Activated T-helper 2 cell treated with anti-CD3 and anti-CD28 coated beads, Interferon-gamma antibody, Interleukin-2, Interleukin-4, amounts not matched to agents 10 μg/mL and 5 μg/mL and 100 μg/mL, durations not matched to agents 14 hours and 24 hours and 36 hours (primary cell): ENCODE data around the gene NLRP6. TPM values are rescaled to one million over a fixed set of nuclear protein-coding genes. Genes with fewer than 3 reads are reported as not detected.
"Not testable (repeated sequence)": the region's sequence is repeated elsewhere in the genome, so short reads cannot be mapped to it uniquely, and the experiment has no call there.

Source experiments
- DNase-seq: peaks from one replicate; pipeline ENCODE4 v3.0.0; 2021; ENCODE audit warnings: low spot score
- H3K27ac Mint-ChIP-seq: one replicate; pipeline ENCODE4 v1.8.0; 2021; ENCODE audit warnings: mixed read lengths
- H3K27me3 Mint-ChIP-seq: one replicate; pipeline ENCODE4 v1.8.0; 2021; ENCODE audit warnings: low read depth, mixed read lengths
- H3K36me3 Mint-ChIP-seq: one replicate; pipeline ENCODE4 v1.8.0; 2021; ENCODE audit warnings: low read depth, mixed read lengths
- H3K4me1 Mint-ChIP-seq: one replicate; pipeline ENCODE4 v1.8.0; 2021; ENCODE audit warnings: low read depth, mixed read lengths
- H3K4me3 Mint-ChIP-seq: one replicate; pipeline ENCODE4 v1.8.0; 2021; ENCODE audit warnings: low read depth, mild to moderate bottlenecking, moderate library complexity, mixed read lengths
- H3K9me3 Mint-ChIP-seq: one replicate; pipeline ENCODE4 v1.8.0; 2021; ENCODE audit warnings: mixed read lengths
- intact Hi-C: fragments of 100-400 bp; cut with micrococcal nuclease; formaldehyde crosslinking; loops from one replicate; pipeline ENCODE4 v1.15.1; 2023
- total RNA-seq: library from RNA; stranded (reverse); gene quantifications from 2 replicates; pipeline ENCODE4 v1.2.3, GENCODE V29; 2022

NLRP6 gene
- total RNA-seq, 1 donor from 2014 or later, result 1.1 TPM

GRCh38 chr11:279966-280705 is 1.9 kb downstream of the NLRP6 start:
- DNase-seq, result peak; percentile 50
- intact Hi-C loops, result no loop called here
- Mint-ChIP-seq H3K27me3 (peaks cover 51% of the 10 kb centered on the region), H3K9me3 (peaks cover 11% of the 10 kb centered on the region), H3K4me3 (peak overlapping the region; percentile 70), H3K27ac (no peak overlapping the region), H3K4me1 (peaks cover 37% of the 10 kb centered on the region), H3K36me3 (peaks cover 24% of the 10 kb centered on the region)

GRCh38 chr11:280706-281485 is 2.7 kb downstream of the NLRP6 start:
- peaks cover 52% of the 10 kb centered on the region for H3K27me3 Mint-ChIP-seq
- H3K4me1 Mint-ChIP-seq, result peaks cover 40% of the 10 kb centered on the region
- intact Hi-C loops, result no loop called here
- H3K27ac Mint-ChIP-seq, result no peak overlapping the region
- no peak for DNase-seq
- H3K4me3 Mint-ChIP-seq, result peak overlapping the region; percentile 72
- peaks cover 11% of the 10 kb centered on the region for H3K9me3 Mint-ChIP-seq
- H3K36me3 Mint-ChIP-seq, result peaks cover 23% of the 10 kb centered on the region

- DNase-seq, result no peak
- H3K27me3 Mint-ChIP-seq, result peaks cover 45% of the 10 kb centered on the region
- peaks cover 16% of the 10 kb centered on the region for H3K36me3 Mint-ChIP-seq
- peaks cover 4% of the 10 kb centered on the region for H3K9me3 Mint-ChIP-seq
- H3K4me3 Mint-ChIP-seq, result peak overlapping the region; percentile 72
- intact Hi-C loops, result no loop called here
- no peak overlapping the region for H3K27ac Mint-ChIP-seq
- H3K4me1 Mint-ChIP-seq, result peaks cover 38% of the 10 kb centered on the region
Observed at GRCh38 chr11:281486-282161, 3.4 kb downstream of the NLRP6 start.

- peaks cover 44% of the 10 kb centered on the region for H3K27me3 Mint-ChIP-seq
- no peak for DNase-seq
- H3K4me1 Mint-ChIP-seq, result peaks cover 38% of the 10 kb centered on the region
- peaks cover 13% of the 10 kb centered on the region for H3K36me3 Mint-ChIP-seq
- H3K9me3 Mint-ChIP-seq, result no peaks in the 10 kb centered on the region
- H3K27ac Mint-ChIP-seq, result no peak overlapping the region
- peak overlapping the region; percentile 65 for H3K4me3 Mint-ChIP-seq
- intact Hi-C loops, result no loop called here
Observed at GRCh38 chr11:282171-282570, 4.0 kb downstream of the NLRP6 start.

- peaks cover 8% of the 10 kb centered on the region for H3K36me3 Mint-ChIP-seq
- H3K27ac Mint-ChIP-seq, result no peak overlapping the region
- no peaks in the 10 kb centered on the region for H3K9me3 Mint-ChIP-seq
- peaks cover 39% of the 10 kb centered on the region for H3K4me1 Mint-ChIP-seq
- peak overlapping the region; percentile 65 for H3K4me3 Mint-ChIP-seq
- DNase-seq, result no peak
- H3K27me3 Mint-ChIP-seq, result peaks cover 45% of the 10 kb centered on the region
- intact Hi-C loops, result no loop called here
Observed at GRCh38 chr11:282630-283360, 4.6 kb downstream of the NLRP6 start.

GRCh38 chr11:283405-284104 is 5.3 kb downstream of the NLRP6 start:
- intact Hi-C loops, result no loop called here
- no peak overlapping the region for H3K27ac Mint-ChIP-seq
- H3K4me3 Mint-ChIP-seq, result no peak overlapping the region
- DNase-seq, result no peak
- peaks cover 49% of the 10 kb centered on the region for H3K27me3 Mint-ChIP-seq
- peaks cover 37% of the 10 kb centered on the region for H3K4me1 Mint-ChIP-seq
- no peaks in the 10 kb centered on the region for H3K9me3 Mint-ChIP-seq
- H3K36me3 Mint-ChIP-seq, result peaks cover 8% of the 10 kb centered on the region

- H3K27ac Mint-ChIP-seq, result no peak overlapping the region
- no peak overlapping the region for H3K4me3 Mint-ChIP-seq
- peaks cover 47% of the 10 kb centered on the region for H3K27me3 Mint-ChIP-seq
- peaks cover 8% of the 10 kb centered on the region for H3K36me3 Mint-ChIP-seq
- H3K4me1 Mint-ChIP-seq, result peaks cover 35% of the 10 kb centered on the region
- DNase-seq, result no peak
- intact Hi-C loops, result no loop called here
- no peaks in the 10 kb centered on the region for H3K9me3 Mint-ChIP-seq
Observed at GRCh38 chr11:284105-285020, 6.2 kb downstream of the NLRP6 start.

GRCh38 chr11:285021-285893 is 7.0 kb downstream of the NLRP6 start:
- DNase-seq, result no peak
- Mint-ChIP-seq H3K27me3 (peaks cover 45% of the 10 kb centered on the region), H3K9me3 (no peaks in the 10 kb centered on the region), H3K4me1 (peaks cover 35% of the 10 kb centered on the region), H3K36me3 (peaks cover 8% of the 10 kb centered on the region), H3K4me3 (no peak overlapping the region), H3K27ac (no peak overlapping the region)
- intact Hi-C loops, result no loop called here

- peaks cover 33% of the 10 kb centered on the region for H3K4me1 Mint-ChIP-seq
- intact Hi-C loops, result no loop called here
Observed at GRCh38 chr11:285894-286220, 7.7 kb downstream of the NLRP6 start.

GRCh38 chr11:286977-287820 is 9.0 kb downstream of the NLRP6 start:
- peak; percentile 47 for DNase-seq
- H3K27ac Mint-ChIP-seq, result peak overlapping the region; percentile 93
- intact Hi-C loops, H3K9me3 Mint-ChIP-seq: not testable (repeated sequence)
- H3K4me3 Mint-ChIP-seq, result peak overlapping the region; percentile 93
- H3K4me1 Mint-ChIP-seq, result peaks cover 28% of the 10 kb centered on the region
- peaks cover 13% of the 10 kb centered on the region for H3K36me3 Mint-ChIP-seq
- peaks cover 30% of the 10 kb centered on the region for H3K27me3 Mint-ChIP-seq

More at GRCh38 chr11:285894-286220, 7.7 kb downstream of the NLRP6 start:
- Mint-ChIP-seq H3K9me3 (no peaks in the 10 kb centered on the region), H3K36me3 (peaks cover 8% of the 10 kb centered on the region), H3K27me3 (peaks cover 43% of the 10 kb centered on the region), H3K4me3 (no peak overlapping the region), H3K27ac (no peak overlapping the region)
- DNase-seq, result no peak
